Lung microvascular endothelial cell (primary cell): ENCODE data around the gene DHCR7. TPM values are rescaled to one million over a fixed set of nuclear protein-coding genes. Genes with fewer than 3 reads are reported as not detected.
A peak's percentile ranks its signal among the peaks of the same experiment; 100 is the strongest.
"Not testable (repeated sequence)": the region's sequence is repeated elsewhere in the genome, so short reads cannot be mapped to it uniquely, and the experiment has no call there.

ENCODE experiments used
- DNase-seq, 2 donors: peaks; one replicate each; pipeline versions ENCODE4 v3.0.0 to v3.0.0-alpha.2; 2010; ENCODE audit warnings: low read depth in 2 of 2
- total RNA-seq: library from RNA; depleted of rRNA; stranded (reverse); fragments of >200 nt; gene quantifications from 2 replicates; pipeline ENCODE4 v1.2.1, GENCODE V29; 2014

DHCR7 gene
- total RNA-seq, 1 donor from 2014 or later: 38.3 TPM

DNA sequence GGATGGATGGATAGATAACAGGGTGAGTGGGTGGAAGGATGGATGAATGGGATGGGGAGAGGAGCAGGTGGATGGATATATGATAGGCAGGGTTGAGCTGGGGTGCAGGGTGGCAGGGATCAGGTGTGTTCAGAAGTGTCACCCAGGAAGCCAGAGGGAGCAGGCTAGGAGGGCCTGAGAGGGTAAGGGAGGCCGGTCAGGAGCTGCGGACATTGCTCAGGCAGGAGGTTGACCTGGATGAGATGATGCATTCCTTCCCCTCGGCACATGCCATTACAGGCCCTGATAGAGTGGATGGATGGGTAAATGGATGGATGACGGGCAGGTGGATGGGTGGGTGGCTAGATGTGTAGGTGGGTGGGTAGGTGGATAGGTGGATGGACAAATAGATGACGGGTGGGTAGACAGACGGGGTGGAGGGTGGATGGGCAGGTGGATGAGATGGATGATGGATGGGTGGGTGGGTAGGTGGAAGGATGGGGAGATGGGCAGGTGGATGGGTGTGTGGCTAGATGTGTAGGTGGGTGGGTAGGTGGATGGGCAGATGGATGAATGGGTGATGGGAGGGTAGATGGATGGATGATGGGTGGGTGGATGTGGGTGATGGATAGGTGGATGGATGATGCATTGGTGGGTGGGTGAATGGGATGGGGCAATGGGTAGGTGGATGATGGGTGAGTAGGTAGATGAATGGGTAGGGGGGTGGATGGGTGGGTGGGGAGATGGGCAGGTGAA, 8.0 kb downstream of the DHCR7 start:
- DNase-seq: no peak

DNA sequence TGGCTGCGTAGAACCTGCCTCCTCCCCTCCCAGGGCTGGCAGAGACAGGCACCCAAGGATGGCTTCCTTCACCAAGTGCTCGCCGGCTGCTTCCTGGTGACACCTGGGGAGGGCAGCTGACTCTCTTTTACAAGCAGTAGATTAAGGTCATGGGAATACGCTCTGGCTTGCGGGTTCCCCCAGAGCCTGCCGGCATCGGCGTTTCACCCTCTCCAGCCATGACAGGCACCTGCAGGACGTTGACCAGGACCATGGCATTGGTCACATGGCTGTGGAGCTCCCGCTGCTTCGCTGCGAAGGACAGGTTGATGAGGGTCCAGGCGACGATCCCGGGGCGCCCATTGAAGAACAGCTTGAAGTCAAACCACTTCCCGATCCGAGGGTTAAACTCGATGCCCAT, 9.5 kb downstream of the DHCR7 start:
- DNase-seq: no peak

DNA sequence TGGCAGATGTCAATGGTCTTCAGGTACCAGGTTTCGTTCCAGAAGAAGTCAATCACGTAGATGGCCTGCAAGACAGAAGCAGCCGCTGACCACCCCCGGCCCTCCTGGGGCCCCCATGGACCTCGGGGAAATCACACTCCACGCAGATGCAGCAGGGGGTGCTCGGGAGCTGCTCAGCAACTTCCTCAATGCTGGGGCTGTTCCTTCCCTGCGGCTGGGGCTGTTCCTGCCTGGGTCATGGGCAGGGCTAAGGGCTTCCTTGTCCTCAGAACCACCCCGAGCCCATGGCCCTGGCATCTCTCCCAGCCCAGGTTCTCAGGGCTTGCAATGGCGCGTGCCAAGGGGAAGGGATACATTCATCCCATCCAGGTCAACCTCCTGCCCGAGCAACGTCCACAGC, 10.3 kb downstream of the DHCR7 start:
- no peak for DNase-seq

DNA sequence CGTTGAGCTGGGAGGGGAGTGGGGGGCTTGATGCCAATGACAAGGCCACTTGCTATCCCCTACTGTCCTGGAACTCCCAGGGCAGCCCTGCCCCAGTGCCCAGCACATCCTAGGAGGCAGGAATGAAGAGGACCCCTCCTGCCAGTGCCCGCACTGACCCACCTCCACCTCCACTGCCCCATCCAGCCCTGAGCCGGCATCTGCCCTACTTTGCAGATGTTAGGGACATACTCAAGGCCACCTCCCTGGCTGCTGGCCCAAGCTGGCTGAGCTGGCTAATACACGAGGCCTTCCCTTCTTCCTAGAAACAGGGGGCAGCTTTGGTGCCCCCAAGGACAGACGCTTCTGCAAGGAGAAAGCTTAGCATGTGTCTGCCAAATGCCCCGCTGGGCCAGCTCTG, 10.8 kb downstream of the DHCR7 start:
- no peak for DNase-seq

DNA sequence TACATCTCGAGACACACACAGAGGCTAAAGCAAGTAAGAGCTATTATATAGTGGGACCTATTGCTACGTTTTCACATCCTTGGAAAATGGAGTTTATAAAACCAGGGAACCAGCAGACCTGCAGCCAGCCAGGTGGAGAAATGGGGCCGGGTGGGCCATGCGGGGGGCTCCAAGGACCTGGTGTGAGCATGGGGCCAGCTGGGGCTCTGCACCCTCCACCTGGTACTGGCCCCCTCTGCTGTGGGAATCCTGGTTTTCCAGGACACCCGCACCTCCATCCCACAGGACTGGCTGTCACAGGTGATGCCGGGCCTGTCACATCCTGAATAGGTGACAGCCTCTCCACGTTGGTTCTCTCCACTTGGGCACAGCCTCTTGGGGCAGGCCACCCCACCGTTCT, 11.3 kb downstream of the DHCR7 start:
- no peak for DNase-seq

DNA sequence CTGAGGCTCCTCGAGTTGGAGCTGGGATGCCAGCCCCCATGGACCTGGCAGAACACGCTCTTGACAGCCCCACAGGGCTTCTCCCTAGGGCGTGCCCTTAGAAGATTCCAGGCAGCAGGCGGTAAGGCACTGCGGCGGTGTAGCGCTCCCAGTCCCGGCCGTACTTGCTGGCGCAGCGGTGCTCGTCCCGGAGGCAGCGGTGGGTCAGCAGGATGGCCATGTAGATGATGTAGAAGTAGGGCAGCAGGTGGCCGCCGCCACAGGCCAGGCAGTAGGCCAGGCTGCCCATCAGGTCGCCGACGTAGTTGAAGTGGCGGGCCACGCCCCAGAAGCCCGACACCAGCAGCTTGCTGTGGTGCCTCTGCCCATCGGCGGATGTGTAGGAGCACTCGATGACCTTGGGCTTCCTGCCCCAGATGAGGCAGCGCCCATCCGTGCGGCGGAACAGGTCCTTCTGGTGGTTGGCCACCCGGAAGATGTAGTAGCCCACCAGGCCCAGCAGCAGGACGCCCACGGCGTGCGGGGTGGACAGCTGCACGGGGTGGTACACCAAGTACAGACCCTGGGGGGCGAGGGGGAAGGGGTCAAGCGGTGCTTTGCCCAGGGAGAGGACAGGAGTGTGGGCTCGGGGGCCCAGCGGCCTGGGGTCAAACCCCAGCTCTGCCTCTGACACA, 12.8 kb downstream of the DHCR7 start:
- no peak for DNase-seq

DNA sequence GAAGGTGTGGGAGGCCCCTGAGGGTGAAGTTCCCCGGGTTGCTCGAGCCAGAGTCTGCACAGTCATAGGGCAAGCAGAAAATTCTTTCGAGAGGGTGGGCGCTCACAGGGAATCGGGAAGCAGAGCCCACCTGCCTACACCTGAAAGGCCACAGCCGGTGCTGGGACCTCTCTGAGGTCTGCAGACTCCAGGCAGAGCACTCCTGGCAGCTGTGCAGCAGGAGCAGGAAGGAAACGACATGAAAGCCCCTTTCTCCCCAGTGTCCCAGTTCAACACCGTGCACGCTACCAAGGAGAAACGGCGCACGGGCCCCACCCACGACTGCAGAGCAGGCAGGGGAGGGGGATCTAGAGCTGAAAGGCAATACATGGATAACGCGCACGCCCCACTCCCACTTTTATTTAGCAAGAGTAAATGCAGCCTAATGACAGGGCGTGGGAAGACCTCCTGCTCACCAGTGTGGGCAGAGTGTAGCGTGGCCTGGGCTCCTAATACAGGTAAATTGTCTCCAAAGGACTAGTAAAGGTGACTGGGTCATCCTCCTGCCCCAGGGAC, 13.5 kb downstream of the DHCR7 start:
- no peak for DNase-seq

DNA sequence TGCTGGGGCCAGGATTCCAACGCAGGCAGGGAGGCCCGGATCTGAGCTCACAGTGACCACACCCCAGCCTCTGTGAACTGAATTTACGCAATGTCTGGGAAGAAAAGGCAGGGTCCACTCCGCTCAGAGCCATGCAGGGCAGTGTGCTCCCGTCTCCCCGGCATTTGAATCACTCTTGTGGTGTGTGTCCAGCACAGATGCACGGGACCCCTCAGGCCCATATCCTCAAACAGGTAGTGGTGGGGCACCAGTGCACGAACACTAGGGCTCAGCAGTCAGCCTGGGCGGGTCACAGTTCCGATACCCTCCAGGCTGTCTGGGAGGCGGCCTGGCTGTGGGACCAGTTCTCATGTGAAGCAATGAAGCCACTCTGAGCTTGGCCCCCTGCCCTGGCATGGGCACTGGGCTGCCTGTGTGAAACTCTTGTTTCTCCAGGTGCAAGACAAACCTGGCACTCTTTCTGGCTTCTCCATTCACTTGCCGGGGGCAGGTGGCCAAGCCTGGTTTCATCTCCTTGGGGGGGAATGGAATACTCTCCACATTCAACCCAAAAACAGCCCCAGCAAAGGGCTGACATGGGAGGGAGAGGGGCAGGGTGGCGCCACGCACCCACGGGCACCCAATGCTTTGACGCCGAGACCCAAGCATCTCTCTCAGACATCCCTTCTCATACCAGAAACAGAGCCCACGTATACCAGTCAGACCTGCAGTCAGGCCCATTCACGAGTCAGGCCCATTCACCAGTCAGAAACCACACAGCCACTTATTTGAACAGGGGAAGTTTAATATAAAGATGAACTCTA, 14.3 kb downstream of the DHCR7 start:
- DNase-seq: peak in 1 of 2 donors; percentile 36

DNA sequence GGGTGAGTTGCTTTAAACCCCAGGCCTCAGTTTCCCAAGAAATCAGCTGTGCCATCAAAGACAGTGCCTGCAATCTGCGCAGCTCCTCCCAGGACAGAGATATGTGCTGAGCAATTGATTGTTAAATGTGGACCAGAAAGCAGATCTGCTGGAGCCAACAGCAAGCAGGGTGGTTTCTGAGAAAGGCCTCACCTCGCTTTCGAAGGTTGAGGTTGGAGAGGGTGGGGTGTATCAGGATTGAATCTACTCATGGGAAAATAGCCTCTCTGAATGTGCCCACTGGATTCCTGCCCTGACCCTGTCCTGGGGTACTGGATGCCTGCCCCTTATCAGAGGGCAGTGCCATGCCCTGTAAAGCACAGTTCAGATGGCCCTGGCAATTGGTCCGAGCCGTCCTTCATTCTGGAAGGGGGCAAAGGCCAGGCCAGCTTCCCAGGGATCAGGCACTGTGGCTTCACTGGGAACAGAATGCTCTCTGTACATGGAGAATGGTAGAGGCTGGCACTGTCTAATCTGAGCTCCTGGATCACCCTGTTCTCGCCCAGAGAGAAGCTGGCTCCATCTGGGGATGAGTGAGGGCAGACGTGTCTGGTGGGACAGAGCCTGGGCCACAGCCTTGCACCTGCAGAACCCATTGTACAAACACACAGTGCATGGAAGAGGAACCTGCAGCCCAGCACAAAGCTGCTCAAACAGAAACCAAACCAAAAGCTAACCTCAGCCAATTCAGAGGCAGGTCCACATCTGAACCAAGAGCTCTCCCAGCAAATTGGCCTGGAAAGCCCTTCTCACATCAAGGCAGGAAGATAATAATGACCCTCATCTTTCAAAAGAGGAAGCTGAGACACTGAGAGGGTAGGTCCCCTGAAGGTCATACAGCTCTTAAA, 15.2 kb downstream of the DHCR7 start:
- DNase-seq: no peak

DNA sequence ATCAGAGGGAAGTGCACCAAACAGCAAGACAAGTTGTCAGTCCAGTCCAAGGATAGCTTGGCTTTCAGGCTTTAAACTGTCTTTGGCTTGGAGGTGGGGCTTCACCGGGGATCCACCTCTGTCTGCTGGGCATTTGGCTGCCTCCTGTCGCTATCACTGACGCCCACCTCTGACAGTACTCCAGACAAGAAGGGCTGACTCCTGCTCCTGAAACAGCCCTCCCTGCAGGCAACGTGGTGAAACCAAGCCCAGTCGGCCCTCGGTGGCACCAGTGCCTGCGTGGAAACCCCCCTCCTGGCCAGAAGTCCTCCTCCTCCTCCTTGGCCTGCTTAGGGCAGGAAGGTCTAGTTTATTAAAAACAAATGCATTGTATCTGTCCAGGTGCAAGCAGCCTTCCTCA, 16.9 kb downstream of the DHCR7 start:
- no peak for DNase-seq

DNA sequence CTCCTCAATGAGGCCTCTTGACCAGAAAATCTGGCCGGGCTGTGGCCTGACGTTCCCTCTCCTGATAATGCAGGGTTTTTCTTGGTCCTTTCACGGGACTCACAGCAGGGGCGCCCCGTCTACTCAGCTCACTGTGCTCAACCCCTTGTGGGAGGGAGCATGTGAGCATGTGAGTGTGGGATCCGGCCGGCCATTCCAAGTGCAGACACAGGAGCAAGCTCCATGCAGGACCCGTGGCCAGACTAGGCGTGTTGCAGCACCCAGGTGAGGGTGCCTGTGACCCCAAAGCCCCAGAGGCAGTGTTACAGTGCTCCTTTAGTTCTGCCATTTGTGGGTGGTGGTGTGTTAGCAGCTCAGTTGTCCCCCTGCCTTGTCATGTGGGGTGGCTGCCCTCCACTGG, 18.0 kb downstream of the DHCR7 start:
- DNase-seq: no peak

DNA sequence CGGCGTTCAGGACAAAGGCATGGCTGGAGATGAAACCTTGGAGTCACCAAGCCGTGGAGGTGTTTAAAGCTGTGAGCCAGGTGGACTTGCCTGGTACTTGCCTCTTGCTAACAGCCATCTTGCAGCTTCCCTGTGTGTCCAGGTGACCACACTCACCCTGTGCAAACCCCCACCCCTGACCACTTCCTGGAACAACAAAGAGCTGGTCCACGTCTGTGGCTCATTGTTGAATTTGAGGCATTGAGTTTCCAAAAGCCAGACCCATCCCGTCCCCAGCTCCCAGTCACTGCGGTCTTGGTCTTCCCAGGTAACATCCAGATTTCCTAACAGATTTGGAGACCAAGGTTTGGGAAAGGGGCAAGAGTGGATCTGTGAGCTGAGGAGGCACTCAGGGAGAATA, 18.5 kb downstream of the DHCR7 start:
- no peak for DNase-seq

DNA sequence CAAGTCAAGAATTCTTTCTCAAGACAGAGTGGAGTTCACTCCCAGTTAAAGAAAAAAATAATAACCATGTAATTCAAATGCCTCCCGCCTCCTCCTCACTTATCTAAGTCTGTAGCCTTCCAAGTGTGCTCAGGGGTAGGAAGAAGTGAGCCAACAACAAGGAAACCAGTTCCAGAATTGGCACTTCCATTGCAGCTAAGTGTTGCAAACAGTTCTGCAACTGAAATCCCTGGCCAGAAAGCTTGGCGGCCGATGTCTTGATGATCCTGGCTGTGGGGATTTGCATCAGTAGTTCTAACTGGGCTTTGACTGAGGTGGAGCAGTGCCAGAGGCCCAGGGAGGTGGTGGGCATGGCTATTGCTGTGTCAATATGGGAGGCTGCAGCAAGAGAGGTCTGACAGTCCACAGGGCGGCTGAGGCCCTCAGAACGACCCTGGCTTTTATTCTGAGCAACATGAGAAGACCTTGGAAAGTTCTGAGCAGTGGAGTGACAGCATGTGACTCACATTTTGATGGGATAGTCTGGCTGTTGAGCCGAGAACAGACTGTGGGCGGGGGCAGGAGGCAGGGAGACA, 19.2 kb downstream of the DHCR7 start:
- no peak for DNase-seq

DNA sequence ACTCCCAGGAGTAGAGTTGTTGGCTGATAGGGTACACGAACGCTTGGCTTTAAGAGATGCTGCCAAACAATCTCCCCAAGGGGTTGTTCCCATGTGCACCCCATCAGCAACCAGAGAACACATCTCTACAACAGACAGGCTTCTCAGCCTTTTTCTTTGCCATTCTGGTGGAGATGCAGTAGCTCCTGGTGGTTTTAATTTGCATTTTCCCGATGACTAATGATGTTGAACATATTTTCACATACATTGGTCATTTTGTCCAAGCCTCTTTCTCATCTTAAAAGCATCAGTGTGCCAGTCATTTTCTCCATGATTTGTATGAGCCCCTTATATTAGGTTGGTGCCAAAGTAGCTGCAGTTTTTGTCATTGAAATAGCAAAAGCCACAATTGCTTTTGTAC, 21.8 kb downstream of the DHCR7 start:
- no peak for DNase-seq

DNA sequence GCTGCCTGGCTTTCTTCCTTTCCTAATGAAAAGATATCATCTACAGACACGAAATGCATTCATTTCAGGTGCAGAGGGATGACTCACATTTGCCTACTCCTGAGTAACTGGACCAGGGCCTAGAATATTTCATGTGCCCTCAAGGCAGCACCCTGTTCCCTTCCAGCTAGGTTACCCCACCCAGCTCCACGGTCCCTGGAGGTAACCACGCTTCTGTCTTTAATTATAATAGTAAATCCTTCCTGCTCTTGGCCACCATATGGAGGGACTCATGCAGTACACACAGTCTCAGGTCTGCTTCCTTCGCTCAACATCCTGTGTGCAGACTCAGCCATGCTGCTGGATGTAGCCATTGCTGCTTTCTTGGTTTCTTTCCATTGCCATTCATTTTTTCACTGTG, 22.3 kb downstream of the DHCR7 start:
- DNase-seq: no peak

DNA sequence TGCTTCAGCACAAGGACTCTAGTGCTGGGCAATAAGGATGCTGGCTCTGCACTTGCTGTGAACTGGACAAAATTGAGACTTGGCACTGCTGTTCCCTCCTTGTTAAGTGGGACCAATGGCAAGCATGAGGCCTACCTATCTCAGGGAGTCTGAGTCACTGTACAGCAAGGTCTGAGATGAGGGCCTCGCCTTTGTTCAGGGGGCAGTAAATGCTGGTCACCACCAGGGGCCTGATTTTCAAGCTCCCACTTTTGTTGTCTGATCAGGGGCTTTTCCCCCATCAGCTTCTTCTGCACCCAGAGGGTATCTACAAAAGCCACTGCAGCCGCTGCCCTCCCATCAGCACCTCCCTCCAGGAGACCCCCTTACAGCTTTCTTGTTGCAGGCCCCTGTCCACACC, 22.8 kb downstream of the DHCR7 start:
- no peak for DNase-seq

DNA sequence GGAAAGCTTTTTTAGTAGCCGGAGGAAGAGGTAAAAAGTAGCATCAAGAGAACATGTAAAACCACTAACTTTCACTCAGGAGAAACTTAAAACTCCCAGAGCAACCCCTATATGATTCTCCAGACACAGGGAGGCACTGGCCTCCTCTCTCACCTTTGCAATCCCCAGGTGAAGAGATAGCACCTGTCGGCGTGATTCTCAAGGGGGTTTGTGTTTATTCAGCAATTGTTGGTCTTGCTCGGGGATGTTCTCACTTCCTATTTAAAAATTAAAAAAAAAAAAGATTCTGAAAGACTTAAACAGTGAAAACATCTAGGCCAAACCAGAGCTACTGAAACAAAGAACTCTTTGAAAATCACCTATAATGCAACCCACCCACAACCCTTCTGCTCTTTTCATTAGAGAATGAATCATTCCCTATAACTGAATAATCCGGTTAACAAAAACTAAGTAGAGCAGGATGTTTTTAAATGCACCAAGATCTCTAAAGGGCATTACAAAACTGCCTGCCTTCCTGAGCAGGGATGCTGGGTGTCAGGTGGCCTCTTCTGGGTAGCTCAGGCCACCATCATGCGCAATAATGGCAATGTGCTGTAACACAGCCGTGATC, 24.9 kb downstream of the DHCR7 start:
- DNase-seq: no peak

DNA sequence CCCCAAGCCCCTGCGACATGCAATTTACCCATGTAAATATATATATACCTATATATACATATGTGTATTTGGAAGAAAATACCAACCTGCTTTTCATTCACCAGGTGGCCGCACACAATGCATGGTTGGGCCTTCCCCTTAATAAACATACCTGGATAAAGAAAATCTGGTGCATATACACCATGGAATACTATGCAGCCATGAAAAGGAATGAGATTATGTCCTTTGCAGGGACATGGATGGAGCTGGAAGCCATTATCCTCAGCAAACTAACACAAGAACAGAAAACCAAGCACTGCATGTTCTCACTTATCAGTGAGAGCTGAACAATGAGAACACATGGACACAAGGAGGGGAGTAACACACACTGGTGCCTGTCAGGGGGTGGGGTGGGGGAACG, 25.9 kb downstream of the DHCR7 start:
- DNase-seq: not testable (repeated sequence)

DNA sequence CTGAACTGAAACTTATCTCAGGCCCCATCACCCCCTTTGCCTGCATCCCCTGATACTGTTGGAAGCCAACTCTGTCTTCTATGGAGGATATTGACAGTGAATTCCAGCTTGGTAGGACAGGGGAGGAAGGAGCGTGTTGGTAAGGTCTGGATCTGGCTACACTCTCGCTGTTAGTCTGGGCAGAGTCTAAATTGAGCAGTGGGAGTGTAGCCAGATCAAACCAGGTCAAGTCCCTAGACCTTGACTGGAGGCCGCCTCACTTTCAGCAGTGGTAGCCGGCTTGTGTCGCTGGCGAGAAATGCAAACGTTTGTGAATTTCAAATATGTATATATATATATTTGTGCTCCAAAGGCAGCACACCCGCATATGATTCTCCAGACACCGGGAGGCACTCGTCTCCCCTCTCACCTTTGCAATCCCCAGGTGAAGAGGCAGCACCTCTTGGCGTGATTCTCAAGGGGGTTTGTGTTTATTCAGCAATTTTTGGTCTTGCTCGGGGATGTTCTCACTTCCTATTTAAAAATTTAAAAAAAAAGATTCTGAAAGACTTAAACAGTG, 26.7 kb downstream of the DHCR7 start:
- no peak for DNase-seq
